GM21515 (cell line): Measurements from ENCODE around the gene CLEC20A.
"Not testable (repeated sequence)": the region's sequence is repeated elsewhere in the genome, so short reads cannot be mapped to it uniquely, and the experiment has no call there.

Experiments used
- ATAC-seq: cut with Tn5 transposase; IDR thresholded peaks from one replicate; pipeline ENCODE4 v1.9.1; 2021; ENCODE audit not compliant: unreplicated experiment

Gene CLEC20A

DNA sequence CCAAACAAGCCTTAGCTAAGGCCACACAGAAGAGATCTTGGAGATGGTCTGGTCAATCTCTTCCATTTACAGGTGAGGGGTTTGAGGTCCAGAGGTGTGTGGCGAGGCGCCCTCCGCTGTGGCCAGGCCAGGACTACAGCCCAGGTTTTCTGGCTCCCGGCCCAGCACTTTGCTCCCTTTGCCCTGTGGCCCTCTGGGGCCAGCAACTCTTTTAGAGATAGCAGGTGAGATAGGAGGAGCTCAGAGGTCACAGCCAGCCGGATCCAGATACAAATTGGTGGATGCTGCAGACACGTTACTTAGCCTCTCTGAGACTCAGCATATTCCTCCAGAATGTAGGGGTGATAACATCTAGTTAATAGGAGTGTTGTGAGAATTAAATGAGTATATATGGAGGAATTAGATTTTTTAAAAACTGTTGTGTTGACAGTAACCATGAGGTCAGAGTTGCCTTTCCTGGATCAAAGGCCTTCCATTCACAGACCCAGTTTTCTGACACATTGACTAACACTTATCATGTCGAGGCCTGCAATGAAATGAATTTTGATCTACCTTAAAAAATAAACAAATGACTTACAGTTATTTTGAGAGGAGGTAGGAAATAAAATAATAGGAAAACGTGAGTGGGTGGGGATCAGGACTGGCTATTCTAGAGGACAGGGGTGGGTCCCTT lies 32.7 kb upstream of the CLEC20A start:
- ATAC-seq: no peak

DNA sequence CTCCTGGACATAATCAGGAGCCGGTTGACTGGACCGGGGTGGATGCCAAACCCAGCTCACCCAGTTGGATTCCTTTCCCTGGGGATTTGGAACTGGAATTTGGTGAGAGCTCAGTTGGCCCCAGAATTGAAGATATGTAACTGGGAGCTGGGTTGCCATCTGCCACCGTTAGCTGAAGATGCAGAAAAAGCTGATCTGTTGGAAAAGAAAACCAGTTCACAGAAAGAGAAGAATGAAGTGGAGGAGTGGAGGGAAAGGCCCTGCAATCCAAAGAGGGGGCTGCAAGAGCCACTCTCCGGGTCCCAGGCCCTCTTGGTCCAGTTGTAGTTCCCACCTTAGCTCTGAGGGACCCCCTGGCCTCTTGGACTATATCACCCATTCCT lies 32.2 kb upstream of the CLEC20A start:
- ATAC-seq: no peak

DNA sequence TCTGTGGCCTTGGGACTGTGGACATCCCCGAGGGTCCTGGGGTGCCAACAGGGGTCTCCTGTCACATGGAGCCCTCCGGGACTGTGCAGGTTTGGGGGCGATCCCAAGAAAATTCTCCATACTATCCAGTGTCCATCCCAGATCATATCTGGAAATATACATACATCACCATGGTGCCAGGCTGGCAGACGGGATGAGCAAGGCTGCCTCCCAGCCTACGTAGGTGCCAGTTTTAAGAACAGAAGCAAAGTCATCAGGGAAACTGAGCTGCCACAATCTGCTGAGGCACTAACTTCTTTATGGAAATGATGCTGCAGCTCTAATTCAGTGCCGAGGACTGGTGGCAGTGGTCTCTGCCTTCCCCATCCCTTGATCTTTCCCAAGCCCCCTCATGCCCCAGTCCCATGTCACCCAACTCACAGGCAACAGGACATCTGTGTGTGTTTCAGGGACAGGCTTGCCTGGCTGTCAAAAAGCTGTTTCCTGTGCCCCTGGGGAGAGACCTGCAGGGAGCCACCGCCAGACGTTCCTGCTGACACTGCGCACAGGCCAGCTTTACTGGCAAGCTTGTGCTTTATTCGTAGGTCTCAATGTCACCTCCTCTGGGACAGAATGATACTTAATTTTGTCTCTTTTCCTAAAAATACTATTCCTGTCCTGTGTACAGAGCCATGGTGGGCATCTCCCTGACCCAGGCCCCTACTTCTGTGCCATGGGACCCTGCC lies 31.6 kb upstream of the CLEC20A start:
- ATAC-seq: no peak

DNA sequence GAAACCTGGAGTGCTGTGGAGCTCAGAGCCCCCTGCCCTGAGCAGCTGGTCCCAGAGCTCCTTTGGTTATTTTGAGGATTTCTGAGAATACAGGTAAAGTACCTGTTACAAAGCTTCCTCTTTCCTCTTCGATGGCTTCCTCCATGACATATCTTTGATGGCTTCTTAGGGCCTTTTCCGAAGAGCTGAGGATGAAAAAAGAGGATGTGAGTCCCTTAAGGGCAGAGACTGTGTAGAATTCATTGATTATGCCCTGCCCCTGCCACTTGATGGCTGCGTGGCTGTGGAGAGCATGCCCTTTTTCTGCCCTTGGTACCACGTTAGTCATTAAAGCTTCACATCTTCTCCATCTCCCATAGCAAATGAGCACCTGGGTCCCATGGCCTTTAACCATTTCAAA lies 30.4 kb upstream of the CLEC20A start:
- no peak for ATAC-seq

DNA sequence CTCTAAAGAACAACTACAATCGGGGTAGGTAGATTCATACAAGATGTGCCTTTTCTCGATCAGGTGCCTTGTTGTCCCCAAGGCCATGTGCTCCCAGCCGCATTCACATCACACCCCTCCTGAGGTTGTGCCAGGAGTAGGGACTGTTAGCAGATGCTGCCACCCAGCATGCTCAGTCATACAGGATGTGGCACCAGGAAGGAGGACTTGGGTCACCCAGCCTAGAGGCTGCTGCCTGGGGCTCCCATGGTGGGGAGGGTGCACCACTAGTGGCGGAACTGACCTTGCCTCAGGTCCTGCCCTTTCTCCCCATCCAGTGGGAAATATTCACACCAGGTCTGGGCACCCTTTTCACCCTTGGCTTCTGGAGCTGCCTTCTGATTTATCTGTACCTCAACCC lies 24.5 kb upstream of the CLEC20A start:
- no peak for ATAC-seq

DNA sequence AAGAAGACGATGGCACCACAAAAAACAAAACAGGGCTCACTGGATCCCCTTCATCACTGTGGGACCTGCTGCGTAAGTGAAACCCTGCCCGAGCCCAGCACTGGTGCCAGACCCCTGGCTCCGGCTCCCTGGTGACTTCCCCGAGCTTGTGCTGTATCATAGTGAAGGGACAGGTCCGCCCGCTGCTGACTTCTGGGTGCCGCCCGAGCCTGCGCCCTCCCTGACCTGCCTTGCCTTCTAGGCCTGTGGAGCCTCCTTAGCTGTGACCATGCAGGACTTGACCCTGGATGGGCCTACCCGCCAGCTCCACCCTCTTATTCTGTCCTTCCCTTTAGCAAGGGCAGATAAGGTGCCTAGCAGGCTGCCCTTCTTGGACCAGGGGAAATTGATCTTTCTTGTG lies 24.0 kb upstream of the CLEC20A start:
- no peak for ATAC-seq

DNA sequence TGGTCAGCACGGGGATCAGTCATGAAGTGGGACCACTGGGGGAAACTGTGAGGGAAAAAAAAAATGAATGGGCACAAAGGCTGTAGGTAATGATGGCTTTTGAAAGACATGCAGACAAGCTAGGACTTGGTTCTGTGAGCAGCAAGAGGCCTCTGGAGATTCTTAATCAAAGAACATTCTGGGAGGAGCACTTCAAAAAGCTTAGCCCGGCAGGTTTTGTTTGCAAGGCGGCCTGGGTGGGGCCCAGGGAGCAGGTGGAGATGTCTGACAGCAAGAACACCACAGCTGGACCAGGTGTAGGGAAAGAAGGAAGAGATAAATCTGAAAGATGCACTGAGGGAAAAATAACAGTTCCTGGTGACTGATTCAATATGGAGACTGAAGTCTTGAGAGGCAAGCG lies 22.1 kb upstream of the CLEC20A start:
- ATAC-seq: no peak

DNA sequence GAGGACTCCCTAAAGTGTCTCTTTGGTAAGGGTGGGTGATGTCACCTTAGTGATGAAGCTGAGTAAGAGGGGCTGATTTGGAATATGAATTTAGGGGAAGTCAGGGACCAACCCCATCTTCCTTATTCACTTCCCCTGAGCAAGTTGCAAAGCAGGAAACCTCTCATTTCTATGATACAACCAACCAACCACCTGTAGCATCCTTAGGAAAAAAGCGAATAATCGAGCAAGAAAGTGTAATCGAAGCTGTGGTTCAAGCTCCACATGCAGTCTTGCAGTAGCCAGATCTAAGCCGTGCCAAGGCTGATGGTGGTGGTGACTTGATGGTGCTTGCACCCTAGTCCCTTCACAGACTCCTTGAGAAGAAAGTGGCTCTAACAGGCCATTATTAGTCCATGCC lies 19.3 kb upstream of the CLEC20A start:
- no peak for ATAC-seq

DNA sequence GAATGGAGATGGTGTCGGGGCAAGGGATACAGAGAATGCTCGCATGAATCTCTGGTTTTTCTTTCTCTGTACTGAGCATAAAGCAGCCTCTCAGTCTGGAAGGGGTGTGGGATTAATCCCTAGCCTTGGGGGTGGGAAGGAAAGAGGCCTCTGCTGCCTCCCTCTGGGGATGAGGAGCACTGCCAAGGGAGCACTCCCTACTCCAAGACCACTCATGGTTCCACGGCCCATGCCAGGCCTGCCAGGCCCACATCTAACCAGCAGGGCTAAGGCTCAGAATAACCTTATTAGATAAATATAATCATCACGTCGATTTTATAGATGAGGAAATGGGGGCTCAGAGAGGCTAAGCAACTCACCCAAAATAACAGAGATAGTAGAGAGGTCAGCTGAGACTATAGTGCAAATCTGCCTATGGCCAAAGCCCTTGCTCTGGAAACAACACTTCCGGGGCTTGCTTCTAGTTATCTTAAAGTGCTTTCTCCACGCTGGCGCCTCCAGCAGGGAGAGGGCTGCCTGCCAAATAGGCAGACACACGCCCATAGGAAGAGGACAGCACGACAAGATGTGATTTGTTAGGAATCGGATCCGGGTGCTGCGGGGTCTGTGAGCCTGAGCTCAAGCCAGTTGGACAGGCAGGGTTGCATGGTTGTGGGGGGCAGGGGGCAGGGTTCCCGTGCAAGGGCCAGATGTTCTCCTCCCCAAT lies 16.7 kb upstream of the CLEC20A start:
- ATAC-seq: no peak

DNA sequence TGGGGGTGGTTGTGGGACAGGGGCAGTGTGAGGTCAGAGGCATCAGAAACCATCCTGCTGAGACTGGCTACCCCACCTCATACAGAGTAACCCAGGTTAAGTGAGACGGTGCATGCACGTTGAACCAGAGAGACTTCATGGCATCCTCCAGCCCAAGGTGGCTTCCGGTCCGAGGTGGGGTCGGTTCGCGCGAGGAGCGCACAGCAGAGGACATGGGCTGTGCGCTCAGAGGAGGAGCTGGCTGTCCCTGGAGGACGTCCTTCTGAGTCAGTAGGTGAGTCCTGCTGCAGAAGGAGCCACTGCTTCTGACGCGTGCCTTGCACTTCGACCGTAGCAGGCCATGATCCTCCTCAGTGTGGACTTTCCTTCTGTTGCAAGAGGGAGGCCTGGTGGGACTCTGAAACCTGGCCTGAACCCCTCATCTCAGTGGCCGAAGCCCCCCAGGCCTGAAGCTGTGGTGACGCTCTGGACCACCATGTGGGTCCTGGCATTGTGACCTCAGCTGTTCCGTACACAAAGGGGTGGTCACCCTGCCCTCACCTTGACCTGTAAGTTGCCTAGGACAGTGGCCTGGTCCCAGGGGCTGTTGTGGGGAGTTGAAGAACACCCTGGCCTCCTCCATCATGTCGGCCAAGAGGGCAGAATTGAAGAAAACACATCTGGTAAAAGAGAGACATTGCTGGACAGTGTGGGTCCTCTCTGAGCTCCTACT lies 16.0 kb upstream of the CLEC20A start, which contains the start of gene TEX35:
TSS of gene TEX35 (plus strand) at position 544 of the 712 bp plus-strand sequence. CDS start at position 624, 80 bp downstream.
- no peak for ATAC-seq

DNA sequence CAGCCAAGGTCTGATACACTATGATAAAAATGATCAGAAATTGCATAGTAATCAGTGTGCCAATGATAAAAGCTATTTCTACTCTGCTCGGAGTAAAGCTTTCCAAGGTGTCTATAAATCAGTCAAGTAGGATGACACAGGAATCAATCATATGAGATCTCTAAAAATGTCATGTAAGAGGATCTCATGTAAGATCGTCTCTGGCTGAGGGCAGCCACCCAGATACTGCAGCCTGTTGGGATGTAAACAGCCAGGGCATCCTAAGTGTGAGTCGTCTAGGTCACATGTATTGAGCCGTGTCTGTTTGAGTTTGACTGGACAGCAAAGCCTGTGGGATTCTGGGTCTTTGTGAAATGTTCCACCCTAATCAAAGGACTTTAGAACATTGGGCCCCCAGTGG lies 13.4 kb upstream of the CLEC20A start:
- no peak for ATAC-seq

DNA sequence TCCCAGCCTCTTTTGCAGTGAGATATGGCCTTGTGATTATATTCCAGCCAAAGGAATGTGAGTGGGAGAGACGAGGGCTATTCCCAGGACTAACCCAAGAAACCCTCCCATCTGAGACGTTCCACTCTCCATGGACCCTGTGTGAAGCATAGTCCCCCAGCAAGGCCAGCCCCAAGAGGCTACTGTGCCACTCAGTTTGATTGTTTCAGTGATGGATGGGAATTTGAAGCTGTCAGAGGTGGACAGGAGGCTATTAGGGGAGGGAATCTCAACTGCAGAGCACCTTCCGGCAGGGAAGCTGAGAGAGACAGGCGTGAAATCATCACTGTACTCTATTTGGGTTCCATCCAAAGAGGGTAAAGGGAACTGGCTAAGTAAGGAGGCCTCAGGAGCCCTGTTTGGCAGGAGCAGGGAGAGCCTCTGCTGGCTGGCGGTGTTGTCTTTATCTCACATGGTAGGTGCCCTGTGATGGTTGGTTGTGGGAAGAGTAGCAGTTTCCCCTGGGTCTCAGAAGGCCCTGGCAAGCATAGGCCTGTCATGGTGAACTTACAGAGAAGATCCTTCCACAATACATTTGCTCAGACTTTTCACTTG lies 12.7 kb upstream of the CLEC20A start:
- no peak for ATAC-seq

DNA sequence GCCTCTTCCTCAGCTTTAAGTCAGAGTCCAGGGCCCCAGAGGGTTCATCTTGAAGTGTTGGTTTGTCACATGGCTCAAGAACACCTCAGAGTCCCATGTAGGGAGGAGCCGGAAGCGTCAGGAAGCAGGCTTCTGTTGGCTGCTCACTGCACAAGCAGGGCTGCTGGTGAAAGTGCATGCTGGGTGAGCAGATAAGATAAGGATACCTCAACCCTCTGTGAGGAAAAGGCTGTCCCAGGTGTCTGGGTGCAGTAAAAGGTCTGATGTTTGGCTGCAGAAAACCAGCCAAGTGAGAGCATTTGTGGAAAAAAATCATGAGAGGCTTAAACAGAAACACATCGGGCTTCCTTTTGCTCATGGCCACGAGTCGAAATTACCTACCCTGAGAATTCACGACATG lies 9.9 kb upstream of the CLEC20A start:
- no peak for ATAC-seq

DNA sequence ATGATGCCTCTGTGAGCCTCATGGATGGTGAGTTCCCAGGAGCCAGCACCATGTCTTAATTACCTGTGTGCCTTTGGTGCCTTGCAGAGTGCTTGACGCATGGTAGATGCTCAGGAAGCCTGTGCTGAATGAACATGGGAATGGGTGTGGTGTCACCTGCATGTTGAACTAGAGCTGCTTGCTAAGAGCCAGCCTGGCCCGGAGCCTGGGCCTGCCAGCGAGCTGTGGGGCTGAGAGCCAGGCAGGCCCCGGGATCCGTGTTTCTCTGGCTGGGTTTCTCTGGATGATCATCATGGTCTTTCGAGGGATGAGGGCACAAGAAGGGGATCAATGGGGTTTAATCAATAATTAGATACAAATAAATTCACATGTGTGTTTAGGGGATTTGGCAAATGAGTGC lies 9.4 kb upstream of the CLEC20A start:
- ATAC-seq: no peak

DNA sequence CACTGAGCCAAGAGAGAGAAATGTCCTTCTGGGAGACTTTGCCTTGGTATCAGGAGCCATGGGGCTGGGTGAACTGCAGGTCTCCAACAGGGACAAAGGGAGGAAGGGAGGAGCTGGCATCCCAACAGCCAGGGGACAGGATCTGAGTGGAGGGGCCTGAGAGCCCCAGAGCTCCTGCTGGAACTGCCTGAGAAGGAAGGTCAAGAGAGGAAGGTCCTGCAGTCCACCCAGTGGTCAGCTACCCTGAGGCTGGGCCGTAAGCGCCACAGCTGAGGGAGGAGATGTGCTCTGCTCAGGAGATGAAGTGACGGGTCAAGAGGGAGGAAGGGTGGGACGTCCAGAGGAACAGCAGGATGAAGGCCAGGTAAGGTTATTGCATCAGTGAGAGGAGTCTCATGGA lies 7.5 kb upstream of the CLEC20A start:
- ATAC-seq: no peak

DNA sequence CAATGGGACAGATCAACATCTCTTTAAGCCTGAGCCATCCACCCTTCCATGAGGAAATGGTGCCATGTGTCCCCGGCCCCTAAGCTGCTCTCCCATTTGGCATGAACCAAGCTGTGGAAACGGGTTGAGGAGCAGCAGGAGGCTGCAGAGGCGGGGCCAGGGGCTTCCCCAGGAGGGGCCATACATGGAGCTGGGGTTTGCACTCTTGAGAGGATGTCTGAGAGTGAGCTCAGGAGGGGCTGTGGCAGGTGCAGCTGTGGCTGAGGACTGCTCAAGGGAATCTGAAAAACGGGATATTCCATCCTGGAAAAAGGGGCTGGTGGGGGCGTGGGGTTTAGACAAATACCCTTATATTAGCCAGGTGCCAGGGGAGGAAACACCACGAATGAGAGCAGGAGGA lies 7.1 kb upstream of the CLEC20A start:
- ATAC-seq: no peak

DNA sequence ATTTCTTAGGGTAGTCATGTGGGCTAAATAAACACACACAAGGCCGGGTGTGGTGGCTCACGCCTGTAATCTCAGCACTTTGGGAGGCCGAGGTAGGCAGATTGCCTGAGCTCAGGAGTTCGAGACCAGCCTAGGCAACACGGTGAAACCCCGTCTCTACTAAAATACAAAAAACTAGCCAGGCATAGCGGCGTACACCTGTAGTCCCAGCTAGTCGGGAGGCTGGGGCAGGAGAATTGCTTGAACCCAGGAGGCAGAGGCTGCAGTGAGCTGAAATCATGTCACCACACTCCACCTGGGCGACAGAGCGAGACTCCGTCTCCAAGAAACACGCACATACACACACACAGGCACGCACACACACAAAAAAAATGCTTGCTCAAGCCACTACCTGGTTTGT lies 6.6 kb upstream of the CLEC20A start:
- not testable (repeated sequence) for ATAC-seq

DNA sequence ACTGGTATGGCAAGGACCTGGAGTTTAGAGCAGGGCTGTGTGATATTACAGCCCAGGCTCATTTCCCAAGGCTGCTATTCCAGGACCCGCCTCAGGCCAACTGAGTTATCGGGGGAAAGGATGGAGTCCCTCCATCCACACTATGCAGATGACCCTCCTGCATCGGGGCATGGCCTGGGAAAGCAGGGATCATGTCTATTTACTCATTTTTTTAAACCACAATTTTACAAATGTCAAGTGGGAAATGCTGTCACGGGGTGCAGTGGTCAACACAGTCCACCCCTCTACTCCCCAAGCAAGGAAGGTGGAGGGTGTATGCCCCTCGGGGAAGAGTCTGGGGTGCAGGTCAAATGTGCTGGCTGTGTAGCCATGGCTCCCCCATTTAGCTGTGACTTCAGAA lies 6.1 kb upstream of the CLEC20A start:
- no peak for ATAC-seq

DNA sequence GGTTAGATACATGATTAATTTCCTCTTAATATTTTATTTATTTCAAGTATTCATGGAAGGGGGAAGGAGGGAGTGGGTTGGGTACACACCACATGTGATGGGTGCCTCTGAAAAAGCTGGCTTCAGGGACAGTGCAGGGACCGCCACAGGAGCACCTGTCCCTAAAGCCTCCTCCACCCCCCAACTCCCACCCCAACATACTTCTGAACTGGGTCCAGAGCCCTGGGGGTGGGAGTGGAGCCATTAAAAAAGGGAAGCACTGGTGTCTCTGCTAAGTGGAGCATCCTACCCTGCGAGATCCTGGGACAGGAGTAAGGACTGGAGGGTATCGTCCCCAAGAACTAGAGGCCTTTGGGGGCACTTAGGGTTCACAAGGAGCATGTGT lies 5.6 kb upstream of the CLEC20A start:
- ATAC-seq: no peak

DNA sequence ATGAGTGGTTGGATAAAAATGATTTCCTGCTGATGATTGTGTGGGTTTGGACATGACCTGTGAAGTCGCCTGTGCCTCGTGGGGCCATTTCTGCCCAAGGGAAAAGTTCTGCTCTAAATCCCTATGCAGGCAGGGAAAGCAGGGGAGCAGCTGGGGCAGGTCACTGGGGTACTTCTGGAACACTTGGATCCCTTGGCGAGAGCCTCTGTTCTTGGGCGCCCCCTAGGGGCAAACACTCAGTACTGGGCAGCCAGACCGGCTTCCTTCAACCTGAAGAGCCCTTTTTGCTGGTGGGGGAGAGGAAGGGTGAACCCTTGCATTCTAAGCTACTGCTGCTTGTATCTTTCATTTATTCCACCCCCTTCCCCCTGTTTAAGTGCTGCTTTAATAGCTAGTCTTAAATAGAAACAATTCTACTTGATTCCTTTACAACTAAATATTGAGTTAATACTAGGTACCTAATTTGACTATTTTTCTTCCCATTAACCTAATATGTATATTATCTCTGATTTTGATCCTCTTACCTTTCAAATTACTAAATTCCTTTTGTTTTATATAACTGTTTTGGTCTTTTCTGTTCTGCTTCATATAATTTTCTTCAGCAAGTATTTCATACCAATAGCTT lies 5.1 kb upstream of the CLEC20A start:
- peak; percentile 82 for ATAC-seq
